ENCODE data around the gene NT5DC3.

DNA sequence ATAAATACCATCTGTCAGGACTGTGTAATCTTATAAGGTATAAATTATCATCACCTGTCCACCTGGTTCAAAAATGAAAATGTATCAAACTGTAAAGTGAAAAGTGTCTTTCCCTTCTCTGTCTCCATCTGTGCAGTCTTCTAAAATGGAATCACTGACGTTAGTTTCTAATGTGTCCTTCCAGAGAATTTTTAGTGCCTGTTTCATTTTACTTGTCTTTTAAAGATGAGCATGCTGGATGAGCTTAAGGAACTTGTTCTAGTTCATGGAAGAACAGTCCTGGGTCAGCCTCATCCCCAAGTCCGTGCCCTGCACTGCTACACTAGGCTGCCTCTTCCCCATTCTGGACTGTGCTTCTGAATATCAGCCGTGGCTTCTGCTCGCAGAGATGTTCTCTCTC lies 5.4 kb upstream of the NT5DC3 start:
- no peak for TF ChIP-seq POLR2A (IDR thresholded peaks at IDR 0.05)
- TF ChIP-seq, protein P1, sequence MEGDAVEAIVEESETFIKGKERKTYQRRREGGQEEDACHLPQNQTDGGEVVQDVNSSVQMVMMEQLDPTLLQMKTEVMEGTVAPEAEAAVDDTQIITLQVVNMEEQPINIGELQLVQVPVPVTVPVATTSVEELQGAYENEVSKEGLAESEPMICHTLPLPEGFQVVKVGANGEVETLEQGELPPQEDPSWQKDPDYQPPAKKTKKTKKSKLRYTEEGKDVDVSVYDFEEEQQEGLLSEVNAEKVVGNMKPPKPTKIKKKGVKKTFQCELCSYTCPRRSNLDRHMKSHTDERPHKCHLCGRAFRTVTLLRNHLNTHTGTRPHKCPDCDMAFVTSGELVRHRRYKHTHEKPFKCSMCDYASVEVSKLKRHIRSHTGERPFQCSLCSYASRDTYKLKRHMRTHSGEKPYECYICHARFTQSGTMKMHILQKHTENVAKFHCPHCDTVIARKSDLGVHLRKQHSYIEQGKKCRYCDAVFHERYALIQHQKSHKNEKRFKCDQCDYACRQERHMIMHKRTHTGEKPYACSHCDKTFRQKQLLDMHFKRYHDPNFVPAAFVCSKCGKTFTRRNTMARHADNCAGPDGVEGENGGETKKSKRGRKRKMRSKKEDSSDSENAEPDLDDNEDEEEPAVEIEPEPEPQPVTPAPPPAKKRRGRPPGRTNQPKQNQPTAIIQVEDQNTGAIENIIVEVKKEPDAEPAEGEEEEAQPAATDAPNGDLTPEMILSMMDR (IDR thresholded peaks at IDR 0.05) = no peak

Data from testis (tissue), 2 donors.